Effector memory CD8-positive, alpha-beta T cell (primary cell): ENCODE data around the gene XDH.
A peak's percentile ranks its signal among the peaks of the same experiment; 100 is the strongest.

Experiments
- ATAC-seq: fragments of 150-1000 bp; cut with Tn5 transposase; replicated peaks from 2 replicates; pipeline ENCODE4 v1.10.0; 2021; ENCODE audit warnings: mild to moderate bottlenecking, moderate library complexity
- DNase-seq, 3 experiments: peaks; one replicate each; pipeline ENCODE4 v3.0.0; 2021
- H3K27ac Mint-ChIP-seq, 2 donors: one replicate each; pipeline ENCODE4 v1.8.0; 2022; ENCODE audit warnings: mild to moderate bottlenecking in 2 of 2, mixed read lengths in 2 of 2, moderate library complexity in 2 of 2
- H3K27me3 Mint-ChIP-seq, 2 donors: one replicate each; pipeline ENCODE4 v1.8.0; 2022; ENCODE audit warnings: mixed read lengths in 2 of 2
- H3K36me3 Mint-ChIP-seq: one replicate; pipeline ENCODE4 v1.8.0; 2022; ENCODE audit warnings: mild to moderate bottlenecking, moderate library complexity, mixed read lengths; ENCODE audit not compliant: insufficient read depth
- H3K4me1 Mint-ChIP-seq, 2 donors: one replicate each; pipeline ENCODE4 v1.8.0; 2022; ENCODE audit warnings: low read depth in 2 of 2, mixed read lengths in 2 of 2
- H3K4me3 Mint-ChIP-seq, 2 donors: one replicate each; pipeline ENCODE4 v1.8.0; 2022; ENCODE audit warnings: mild to moderate bottlenecking in 2 of 2, mixed read lengths in 2 of 2, moderate library complexity in 2 of 2
- H3K9me3 Mint-ChIP-seq, 2 donors: one replicate each; pipeline ENCODE4 v1.8.0; 2022; ENCODE audit warnings: mixed read lengths in 2 of 2

XDH gene

DNA sequence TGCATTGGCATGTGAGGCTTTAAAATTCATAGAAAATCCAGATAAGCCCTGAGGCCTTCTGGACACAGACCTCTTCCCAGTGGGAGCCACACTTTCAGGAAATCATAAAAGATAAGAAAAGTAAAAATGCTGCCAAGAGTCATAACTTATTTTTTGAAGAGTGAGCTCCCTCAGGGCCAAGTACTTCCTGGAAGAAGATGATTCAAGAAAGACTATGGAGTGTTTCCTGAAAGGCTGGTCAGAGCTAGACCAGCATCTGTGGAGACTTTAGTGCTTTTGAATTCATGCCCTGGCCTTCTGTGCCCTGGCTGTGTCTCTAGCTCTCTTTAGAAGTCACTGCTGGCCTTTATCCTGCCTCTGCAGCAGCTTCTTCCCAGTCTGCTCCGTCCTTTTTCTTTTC, 6.4 kb upstream of the XDH start:
- Mint-ChIP-seq H3K36me3 (no peaks in the 10 kb centered on the region), H3K9me3 (peaks cover 5 to 12% of the 10 kb centered on the region in 2 donors), H3K4me1 (peaks cover 6 to 10% of the 10 kb centered on the region in 2 donors), H3K27ac (no peak overlapping the region), H3K4me3 (no peak overlapping the region), H3K27me3 (peaks cover 8 to 17% of the 10 kb centered on the region in 2 donors)
- DNase-seq (no peak), ATAC-seq (no peak)

- Mint-ChIP-seq H3K9me3 (peaks cover 5 to 12% of the 10 kb centered on the region in 2 donors), H3K36me3 (no peaks in the 10 kb centered on the region), H3K4me1 (peaks cover 12 to 15% of the 10 kb centered on the region in 2 donors), H3K4me3 (no peak overlapping the region), H3K27me3 (peaks cover 0 to 16% of the 10 kb centered on the region in 2 donors), H3K27ac (no peak overlapping the region)
- no peak for DNase-seq
- no peak for ATAC-seq
Measured at GRCh38 chr2:31419386-31419785, 4.8 kb upstream of the XDH start.

DNA sequence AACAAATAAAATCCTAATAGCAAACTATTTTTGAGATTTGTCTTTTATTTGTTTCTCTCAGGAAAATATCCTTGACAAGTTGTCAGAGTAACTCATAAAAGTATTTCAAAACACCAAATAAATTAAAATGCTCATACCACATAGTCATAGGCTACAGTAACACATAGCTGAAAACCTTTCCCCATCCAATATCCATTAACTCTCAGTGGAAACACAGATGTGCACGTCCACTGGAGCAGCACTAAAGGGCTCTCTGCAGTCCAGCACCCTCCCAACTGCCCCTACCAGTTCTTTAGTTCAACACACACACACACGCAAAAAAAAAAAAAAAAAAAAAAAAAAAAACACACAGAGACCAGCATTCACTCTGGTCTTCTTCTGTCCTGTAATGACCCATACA, 879 bp upstream of the XDH start:
- peaks cover 5 to 12% of the 10 kb centered on the region in 2 donors for H3K9me3 Mint-ChIP-seq
- ATAC-seq (no peak), DNase-seq (no peak)
- peaks cover 14 to 18% of the 10 kb centered on the region in 2 donors for H3K4me1 Mint-ChIP-seq
- peaks cover 0 to 5% of the 10 kb centered on the region in 2 donors for H3K27me3 Mint-ChIP-seq
- no peaks in the 10 kb centered on the region for H3K36me3 Mint-ChIP-seq
- peak overlapping the region; percentile 74 to 79 for H3K4me3 Mint-ChIP-seq
- H3K27ac Mint-ChIP-seq: peak overlapping the region in 1 of 2 donors; percentile 26

DNA sequence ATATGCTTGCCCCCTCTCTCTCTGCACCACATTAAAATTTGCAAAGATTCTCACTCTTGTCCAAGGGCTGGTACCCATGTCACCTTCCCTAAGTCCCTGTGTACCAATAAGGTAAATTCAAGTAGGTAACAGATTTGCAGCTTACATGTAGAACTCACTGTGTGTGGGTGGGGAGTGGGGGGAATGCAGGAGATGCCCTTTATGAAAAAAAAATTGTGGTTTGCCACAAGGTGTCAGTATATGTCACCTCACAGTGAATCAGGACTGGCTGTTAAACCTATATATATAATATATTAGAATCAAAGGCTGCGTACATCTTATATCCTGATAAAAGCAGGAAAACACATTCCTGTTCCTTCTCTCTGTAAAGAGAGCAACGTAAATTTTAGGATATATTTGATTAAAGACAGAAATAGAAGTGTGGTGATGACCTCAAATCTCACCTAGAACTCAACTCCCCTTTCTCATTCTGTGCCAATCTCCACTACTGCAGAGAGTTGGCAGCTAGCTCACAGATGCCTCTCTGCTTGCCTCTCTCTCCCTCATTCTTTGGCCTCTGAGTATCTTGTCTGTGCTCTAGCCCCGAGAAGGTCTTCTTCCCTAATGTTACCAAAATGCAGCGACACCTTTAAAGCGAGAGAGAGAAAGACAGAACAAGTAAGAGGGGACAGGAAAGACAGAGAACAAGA, 536 bp downstream of the XDH start:
- peaks cover 0 to 3% of the 10 kb centered on the region in 2 donors for H3K27me3 Mint-ChIP-seq
- no peak overlapping the region for H3K4me3 Mint-ChIP-seq
- peak; percentile 39 for ATAC-seq
- no peak for DNase-seq
- H3K27ac Mint-ChIP-seq: peak overlapping the region in 1 of 2 donors; percentile 35
- H3K9me3 Mint-ChIP-seq: peaks cover 2 to 5% of the 10 kb centered on the region in 2 donors
- no peaks in the 10 kb centered on the region for H3K36me3 Mint-ChIP-seq
- H3K4me1 Mint-ChIP-seq: peaks cover 14 to 18% of the 10 kb centered on the region in 2 donors

DNA sequence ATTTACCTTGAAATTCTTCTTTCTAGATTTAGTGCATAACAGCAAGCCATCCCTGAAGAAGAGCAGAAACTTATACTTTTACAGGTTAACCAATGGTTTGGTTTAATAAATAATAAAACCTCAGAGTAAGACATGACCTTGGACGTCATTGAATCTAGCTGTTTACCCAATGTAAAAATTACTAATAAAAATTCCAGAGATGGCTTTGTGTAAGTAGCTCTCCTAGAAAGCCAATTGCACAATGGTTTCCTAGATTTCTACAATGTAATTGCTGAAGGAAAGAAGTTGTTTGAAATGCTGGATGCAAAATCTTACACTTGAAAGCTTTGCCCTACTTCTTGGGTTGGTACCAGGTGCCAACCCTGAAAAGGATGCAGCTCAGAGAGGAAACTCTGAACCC, 1.5 kb downstream of the XDH start:
- H3K4me1 Mint-ChIP-seq: peaks cover 14 to 18% of the 10 kb centered on the region in 2 donors
- H3K9me3 Mint-ChIP-seq: no peaks in the 10 kb centered on the region
- ATAC-seq: no peak
- H3K27me3 Mint-ChIP-seq: peaks cover 9 to 10% of the 10 kb centered on the region in 2 donors
- DNase-seq: no peak
- no peak overlapping the region for H3K4me3 Mint-ChIP-seq
- H3K27ac Mint-ChIP-seq: no peak overlapping the region
- no peaks in the 10 kb centered on the region for H3K36me3 Mint-ChIP-seq

DNA sequence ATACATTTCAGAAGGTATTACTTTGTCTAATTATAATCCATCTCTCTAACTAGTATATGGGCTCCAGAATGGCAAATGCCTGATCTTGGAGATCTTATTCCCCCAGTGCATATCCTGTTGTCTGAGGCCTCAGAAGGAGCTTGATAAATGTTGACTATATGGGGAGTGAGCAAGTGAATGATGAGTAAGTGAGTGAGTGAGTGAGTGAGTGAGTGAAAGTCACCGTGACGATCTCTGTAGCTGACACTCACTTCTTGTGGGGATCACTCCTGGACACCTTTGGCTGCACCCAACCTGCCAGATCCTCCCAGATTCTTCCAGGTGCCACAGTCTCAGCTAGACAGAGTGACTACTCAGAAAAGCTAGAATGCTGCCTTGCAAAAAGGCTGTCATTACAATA, 2.8 kb downstream of the XDH start:
- Mint-ChIP-seq H3K4me3 (no peak overlapping the region), H3K36me3 (no peaks in the 10 kb centered on the region), H3K27ac (no peak overlapping the region), H3K27me3 (peaks cover 13 to 14% of the 10 kb centered on the region in 2 donors), H3K9me3 (no peaks in the 10 kb centered on the region), H3K4me1 (peaks cover 12 to 18% of the 10 kb centered on the region in 2 donors)
- ATAC-seq: no peak
- DNase-seq: no peak

DNA sequence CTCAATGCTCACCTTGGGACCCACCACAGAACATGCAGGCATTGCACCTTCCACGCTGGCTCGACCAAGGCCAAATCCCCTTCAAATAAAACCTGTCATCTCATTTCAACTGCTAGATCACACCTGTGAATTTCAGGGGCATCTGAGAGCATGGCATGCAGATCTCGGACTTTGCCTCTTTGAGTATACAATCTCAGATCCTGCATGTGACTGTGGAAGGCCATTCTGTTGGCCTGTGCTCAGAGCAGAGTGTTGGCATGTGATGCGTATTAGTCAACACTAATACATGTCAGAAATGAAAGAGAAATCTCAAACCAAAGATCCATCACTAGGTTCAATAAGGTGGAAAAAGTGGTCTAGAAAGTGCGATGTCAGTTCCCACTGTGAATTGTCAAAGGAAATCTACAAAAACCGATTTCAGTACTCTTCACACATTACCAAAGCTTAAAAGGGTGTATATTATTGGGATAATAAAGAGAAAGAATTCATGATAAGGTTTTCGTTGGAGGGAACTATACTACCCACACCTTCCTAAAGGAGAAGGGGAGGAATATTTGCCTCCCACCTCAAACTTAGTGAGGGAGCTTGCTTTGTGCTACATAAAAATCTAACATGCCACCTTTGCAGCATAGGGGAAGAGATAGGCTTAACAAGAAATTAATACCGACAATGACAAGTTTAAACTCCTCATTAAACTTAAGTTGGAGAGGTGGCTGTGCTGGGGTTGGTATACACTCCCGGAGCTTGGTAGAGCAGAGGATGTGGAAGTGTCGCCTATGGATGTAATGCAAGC, 7.8 kb downstream of the XDH start:
- ATAC-seq (no peak), DNase-seq (no peak)
- Mint-ChIP-seq H3K4me3 (no peak overlapping the region), H3K27me3 (peaks cover 13 to 28% of the 10 kb centered on the region in 2 donors), H3K9me3 (no peaks in the 10 kb centered on the region), H3K36me3 (no peaks in the 10 kb centered on the region), H3K27ac (no peak overlapping the region), H3K4me1 (no peaks in the 10 kb centered on the region)

GRCh38 chr2:31404827-31405226, 9.7 kb downstream of the XDH start:
- Mint-ChIP-seq H3K27ac (no peak overlapping the region), H3K4me3 (no peak overlapping the region), H3K36me3 (no peaks in the 10 kb centered on the region), H3K27me3 (peaks cover 13 to 46% of the 10 kb centered on the region in 2 donors), H3K9me3 (no peaks in the 10 kb centered on the region), H3K4me1 (peaks cover 0 to 2% of the 10 kb centered on the region in 2 donors)
- ATAC-seq (no peak), DNase-seq (no peak)

GRCh38 chr2:31404302-31404701, 10.2 kb downstream of the XDH start:
- Mint-ChIP-seq H3K27ac (no peak overlapping the region), H3K36me3 (no peaks in the 10 kb centered on the region), H3K27me3 (peaks cover 13 to 48% of the 10 kb centered on the region in 2 donors), H3K4me1 (peaks cover 0 to 2% of the 10 kb centered on the region in 2 donors), H3K9me3 (no peaks in the 10 kb centered on the region), H3K4me3 (no peak overlapping the region)
- DNase-seq: no peak
- ATAC-seq: no peak

DNA sequence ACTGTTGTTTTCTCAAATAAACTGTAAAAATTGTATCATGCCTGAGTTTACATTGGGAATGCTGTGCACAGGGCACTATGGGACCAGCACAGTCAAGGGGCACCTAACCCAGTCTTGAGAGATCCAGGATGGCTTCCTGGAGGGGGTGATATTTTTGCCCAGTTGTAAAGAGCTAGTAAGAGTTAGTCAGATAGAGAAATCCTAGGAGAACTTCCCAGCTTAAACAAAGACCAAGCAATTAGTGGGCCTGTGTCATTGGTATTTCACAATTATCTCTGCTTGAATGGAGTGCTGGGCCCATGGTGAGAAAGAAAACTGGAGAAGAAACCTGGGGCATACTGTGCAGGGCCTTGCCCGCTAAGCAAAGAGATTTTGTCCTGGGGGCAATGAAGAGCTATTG, 12.2 kb downstream of the XDH start:
- peaks cover 0 to 2% of the 10 kb centered on the region in 2 donors for H3K4me1 Mint-ChIP-seq
- H3K36me3 Mint-ChIP-seq: no peaks in the 10 kb centered on the region
- peaks cover 6 to 39% of the 10 kb centered on the region in 2 donors for H3K27me3 Mint-ChIP-seq
- no peak for DNase-seq
- no peak overlapping the region for H3K27ac Mint-ChIP-seq
- no peak for ATAC-seq
- no peak overlapping the region for H3K4me3 Mint-ChIP-seq
- no peaks in the 10 kb centered on the region for H3K9me3 Mint-ChIP-seq

DNA sequence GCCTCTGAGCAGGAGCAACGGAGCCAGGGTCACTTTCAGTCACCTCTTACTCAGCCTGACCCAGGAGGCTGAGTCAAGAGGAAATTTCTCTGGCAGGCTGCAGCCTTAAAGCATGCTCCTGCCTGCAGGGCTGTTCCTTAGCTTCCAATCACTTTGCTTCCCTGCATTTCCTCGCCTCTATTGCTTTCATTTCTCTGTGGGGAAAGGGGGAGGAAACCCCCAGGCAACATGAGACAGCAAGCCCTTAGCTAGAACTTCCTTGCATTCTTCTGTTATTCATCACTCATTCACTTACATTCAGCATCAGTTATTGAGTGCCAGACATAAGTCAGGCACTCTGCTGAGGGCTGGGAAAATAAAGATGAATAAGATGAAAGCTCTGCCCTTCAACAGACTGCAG, 13.0 kb downstream of the XDH start:
- H3K27ac Mint-ChIP-seq: no peak overlapping the region
- ATAC-seq: no peak
- H3K27me3 Mint-ChIP-seq: peaks cover 6 to 38% of the 10 kb centered on the region in 2 donors
- H3K9me3 Mint-ChIP-seq: no peaks in the 10 kb centered on the region
- peaks cover 0 to 2% of the 10 kb centered on the region in 2 donors for H3K4me1 Mint-ChIP-seq
- no peak for DNase-seq
- no peak overlapping the region for H3K4me3 Mint-ChIP-seq
- no peaks in the 10 kb centered on the region for H3K36me3 Mint-ChIP-seq

DNA sequence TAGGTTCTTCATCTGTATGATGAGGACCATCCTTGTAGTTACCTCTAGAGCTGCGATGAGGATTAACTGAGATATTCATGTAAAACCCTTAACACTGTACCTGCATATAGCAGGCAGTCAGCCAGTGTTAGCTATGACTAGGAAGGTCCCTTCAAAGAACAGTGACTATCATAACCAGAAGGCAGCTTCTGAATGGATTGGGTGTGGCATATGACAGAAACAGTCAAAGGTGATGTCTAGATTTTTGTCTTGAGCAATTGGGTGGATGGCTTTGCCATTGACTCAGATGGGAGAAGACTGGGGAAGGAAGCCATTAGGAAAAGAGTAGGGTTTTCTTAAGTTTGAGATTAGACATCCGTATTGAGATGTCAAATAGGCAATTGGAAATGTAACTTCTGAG, 15.7 kb downstream of the XDH start:
- ATAC-seq (no peak), DNase-seq (no peak)
- peaks cover 0 to 2% of the 10 kb centered on the region in 2 donors for H3K4me1 Mint-ChIP-seq
- H3K27ac Mint-ChIP-seq: no peak overlapping the region
- no peaks in the 10 kb centered on the region for H3K36me3 Mint-ChIP-seq
- peaks cover 19 to 38% of the 10 kb centered on the region in 2 donors for H3K27me3 Mint-ChIP-seq
- no peaks in the 10 kb centered on the region for H3K9me3 Mint-ChIP-seq
- H3K4me3 Mint-ChIP-seq: no peak overlapping the region

- Mint-ChIP-seq H3K36me3 (no peaks in the 10 kb centered on the region), H3K27ac (no peak overlapping the region), H3K4me3 (no peak overlapping the region), H3K27me3 (peaks cover 25 to 38% of the 10 kb centered on the region in 2 donors), H3K4me1 (peaks cover 0 to 2% of the 10 kb centered on the region in 2 donors), H3K9me3 (no peaks in the 10 kb centered on the region)
- no peak for ATAC-seq
- no peak for DNase-seq
Measured at GRCh38 chr2:31397094-31397493, 17.4 kb downstream of the XDH start.

DNA sequence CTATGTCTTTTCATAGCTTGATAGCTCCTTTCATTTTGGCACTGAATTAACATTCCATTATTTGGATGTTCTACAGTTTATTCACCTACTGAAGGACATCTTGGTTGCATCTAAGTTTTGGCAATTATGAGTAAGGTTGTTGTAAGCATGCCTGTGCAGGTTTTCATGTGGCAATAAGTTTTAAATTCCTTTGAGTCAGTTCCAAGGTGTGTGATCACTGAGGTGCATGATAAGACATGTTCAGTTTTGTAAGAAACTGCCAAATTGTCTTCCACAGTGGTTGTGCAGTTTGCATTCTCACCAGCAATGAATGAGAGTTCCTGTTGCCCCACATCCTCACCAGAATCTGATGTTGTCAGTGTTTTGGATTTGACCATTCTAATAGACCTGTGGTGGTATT, 24.2 kb downstream of the XDH start:
- DNase-seq (no peak), ATAC-seq (no peak)
- H3K4me3 Mint-ChIP-seq: no peak overlapping the region
- no peaks in the 10 kb centered on the region for H3K36me3 Mint-ChIP-seq
- H3K9me3 Mint-ChIP-seq: no peaks in the 10 kb centered on the region
- no peak overlapping the region for H3K27ac Mint-ChIP-seq
- H3K4me1 Mint-ChIP-seq: no peaks in the 10 kb centered on the region
- H3K27me3 Mint-ChIP-seq: peaks cover 14 to 23% of the 10 kb centered on the region in 2 donors
